ENCODE data around the gene UBE3D. TPM values are rescaled to one million over a fixed set of nuclear protein-coding genes. Genes with fewer than 3 reads are reported as not detected.
"Not testable (repeated sequence)": the region's sequence is repeated elsewhere in the genome, so short reads cannot be mapped to it uniquely, and the experiment has no call there.

UBE3D gene
- total RNA-seq, 1 donor from 2014 or later = 4.2 TPM

DNA sequence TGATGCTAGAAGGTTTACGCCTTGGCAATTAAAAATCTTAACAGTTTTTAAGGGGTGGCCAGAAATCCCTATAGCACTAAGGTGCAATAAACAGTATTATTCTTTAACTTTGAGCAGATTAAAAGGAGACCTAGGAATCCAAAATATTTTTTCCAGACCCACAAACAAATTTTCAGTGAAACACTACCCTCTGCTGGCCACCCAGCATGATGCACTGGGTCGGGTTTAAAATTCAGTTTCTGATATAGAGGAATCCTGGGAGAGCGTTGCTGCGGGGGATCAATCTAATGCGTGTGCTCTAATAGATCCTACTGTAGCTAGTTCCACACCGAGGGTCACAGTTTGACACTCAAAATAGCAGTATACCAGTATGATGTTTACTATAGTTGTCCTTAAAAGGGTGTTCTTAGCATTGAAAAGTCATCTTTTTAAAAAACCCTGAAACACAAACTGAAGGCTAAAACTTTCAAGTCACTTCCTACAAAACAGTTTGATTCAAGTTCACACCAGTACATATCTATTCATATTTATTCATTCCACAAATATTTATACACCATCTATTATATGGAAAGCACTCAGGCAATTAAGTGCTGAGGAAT, 10.2 kb downstream of the UBE3D start:
- DNase-seq (ENCODE audit: low spot score) = no peak

DNA sequence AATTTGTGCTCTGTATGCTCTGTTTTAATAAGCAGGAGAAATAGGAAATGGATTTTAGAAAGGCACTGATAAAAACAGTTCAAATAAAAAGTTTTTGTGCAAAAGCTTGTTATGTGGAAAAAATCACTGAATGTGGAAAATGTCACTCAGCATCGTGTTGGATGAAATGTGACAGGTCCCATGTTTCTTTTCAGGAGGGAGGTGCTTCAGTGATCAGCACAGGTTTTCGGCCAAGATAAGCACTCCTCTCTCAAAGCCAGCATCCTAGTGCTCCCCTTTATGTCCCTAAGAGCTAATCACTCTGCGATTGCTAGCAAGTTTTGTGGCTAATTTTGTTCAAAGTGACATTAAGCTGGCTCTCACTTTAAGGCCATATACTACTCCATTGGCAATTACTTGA, 12.0 kb downstream of the UBE3D start:
- no peak for DNase-seq (ENCODE audit: low spot score)

DNA sequence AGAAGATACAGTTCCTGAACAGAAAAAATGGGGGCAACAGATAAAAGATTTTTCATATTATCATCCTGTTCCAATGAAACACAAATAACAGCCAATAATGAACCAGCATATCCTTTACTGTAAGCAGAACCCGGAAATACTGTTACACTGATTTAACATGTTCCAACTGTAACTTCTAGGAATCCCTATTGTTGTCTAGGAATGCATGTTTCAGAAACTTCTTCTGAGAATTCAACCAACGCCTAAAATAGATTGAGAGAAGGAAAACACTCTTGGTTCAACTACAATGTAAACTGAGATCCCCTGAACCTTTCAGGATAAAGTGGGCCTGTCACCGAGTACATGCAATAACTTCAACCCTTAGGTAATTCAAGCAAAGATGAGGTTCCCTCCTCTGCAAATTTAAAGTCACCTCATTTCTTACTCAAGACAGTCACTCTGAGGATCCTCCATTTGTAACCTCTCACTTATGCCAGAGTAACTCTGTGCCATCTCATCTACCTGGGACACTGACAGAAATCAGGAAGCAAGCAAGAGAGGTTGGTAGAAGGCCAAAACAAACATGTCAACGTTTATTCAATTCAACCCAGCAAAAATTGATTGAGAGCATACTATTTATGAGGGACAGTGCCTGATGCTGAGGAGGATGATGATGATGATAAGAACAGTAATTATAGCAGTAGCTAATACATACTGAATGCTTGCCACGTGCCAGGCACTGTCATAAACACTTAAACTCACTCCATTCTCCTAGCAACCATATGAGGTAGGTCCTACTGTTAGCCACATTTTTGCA, 14.1 kb downstream of the UBE3D start:
- no peak for DNase-seq (ENCODE audit: low spot score)

DNA sequence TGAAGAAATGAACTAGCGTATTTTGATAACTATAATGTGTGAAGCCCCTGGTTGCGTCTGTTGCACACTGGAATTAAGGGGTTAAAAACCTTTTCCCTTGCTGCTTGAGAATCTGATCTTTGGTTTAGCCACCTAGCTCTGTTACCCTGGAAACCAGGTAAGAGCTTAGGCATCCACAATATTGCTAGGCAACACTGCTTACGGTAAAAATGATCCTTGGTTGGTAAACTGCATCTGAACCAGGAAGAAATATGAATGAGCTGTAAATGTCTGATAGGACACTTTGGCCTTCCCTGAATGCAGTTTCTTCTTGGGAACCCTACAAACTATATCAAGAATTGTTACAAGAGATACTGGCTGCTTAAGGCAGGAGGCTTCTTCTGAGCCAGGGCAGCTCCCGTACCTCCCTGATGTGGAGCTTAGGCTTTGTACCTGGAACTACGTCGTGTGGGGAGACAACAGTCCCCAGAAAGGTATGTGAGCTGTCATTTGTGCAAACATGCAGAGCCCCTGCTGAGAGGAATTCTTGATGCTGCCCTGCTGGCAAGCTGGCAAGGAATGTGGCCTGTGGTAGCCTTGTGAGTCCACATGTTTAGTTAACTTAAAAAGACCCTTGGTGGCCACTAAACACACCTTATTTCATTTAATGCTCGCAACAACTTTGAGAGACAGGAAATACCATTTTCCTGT, 18.4 kb downstream of the UBE3D start:
- DNase-seq (ENCODE audit: low spot score) = no peak

DNA sequence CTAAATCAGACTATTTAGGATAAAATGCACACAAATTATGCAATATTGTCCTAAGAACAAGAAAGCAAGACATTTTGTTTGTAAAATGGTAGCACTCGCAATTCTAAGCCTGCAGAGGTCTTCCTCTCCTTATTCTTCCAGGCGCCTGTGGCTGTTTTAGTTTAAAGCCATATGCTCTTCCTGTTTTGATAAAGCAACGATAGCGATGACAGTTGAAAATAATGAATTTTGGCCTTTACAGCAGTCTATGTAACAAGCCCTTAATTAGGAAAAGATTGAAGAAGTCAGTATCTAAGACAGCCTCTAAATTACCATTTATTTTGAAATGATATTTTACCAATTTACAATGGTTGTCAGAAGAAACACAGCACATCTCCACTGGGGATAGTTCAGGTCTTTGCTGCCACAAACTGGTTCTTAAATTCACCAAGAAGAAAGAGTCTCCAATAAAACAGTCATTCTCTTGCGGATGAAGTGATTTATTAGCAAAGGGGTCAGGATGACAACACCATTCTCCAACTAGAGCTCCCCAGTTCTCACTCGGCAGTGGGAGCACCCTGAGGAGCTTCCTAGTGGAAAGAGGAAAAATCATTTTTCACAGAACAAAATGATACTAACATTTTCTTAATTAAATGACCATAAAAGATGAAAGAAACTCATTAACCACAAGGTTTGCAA, 21.4 kb downstream of the UBE3D start:
- DNase-seq (ENCODE audit: low spot score) = no peak

DNA sequence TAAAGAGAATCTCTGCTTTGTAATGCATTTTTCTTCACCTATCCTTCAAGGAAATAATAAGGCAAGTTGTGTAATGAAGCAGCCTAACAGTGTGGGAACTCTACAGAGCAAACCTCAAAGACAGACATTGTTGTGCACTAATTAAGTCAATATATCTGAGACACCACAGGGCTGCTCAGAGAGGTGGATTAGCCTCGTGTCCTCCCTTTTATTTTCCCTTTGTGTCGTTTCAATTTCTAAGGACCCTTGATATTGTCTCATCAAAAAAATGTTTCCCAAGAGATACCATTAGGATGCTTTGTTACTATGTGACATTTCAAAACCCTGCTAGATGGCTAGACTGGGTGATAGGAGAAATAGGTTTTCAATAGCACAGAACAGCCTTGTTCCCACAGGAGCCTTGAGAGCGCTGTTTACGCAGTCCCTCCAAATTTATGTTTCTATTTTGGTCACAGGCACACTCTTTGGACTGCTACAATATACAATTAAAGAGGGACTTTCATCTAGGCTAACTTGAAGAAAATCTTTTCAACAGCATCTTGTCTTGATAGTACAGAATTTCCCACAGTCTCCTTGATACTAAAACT, 23.1 kb downstream of the UBE3D start:
- no peak for DNase-seq (ENCODE audit: low spot score)

DNA sequence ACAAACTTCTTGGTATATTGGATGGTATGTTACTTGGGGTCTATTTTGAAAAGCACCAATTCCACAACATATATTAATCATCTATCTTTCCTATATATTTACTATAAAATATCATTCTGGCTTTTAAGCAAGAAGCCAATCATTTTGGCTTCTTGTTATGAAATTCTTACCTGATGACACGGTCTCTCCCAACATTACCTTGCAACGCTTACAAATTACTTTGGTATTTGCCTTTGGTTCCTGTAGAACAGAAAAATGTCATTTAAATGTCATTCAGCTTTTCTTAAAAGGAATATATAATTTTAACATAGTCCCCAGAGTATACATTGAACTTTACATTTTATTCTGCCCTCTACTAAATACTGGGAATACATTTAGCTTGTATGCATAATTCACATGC, 27.4 kb downstream of the UBE3D start:
- no peak for DNase-seq (ENCODE audit: low spot score)

DNA sequence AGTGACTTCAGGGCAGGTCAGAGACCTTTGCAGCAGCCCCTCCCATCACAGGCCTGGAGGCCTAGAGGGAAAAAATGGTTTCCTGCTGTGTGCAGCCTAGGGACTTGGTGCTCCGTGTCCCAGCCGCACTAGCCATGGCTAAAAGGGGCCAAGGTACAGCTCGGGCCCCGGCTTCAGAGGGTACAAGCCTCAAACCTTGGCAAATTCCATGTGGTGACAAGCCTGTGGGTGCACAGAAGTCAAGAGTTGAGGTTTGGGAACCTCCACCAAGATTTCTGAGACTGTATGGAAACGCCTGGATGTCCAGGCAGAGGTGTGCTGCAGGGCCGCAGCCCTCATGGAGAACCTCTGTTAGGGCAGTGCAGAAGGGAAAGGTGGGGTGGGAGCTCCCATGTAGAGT, 34.0 kb downstream of the UBE3D start:
- DNase-seq (ENCODE audit: low spot score) = no peak

DNA sequence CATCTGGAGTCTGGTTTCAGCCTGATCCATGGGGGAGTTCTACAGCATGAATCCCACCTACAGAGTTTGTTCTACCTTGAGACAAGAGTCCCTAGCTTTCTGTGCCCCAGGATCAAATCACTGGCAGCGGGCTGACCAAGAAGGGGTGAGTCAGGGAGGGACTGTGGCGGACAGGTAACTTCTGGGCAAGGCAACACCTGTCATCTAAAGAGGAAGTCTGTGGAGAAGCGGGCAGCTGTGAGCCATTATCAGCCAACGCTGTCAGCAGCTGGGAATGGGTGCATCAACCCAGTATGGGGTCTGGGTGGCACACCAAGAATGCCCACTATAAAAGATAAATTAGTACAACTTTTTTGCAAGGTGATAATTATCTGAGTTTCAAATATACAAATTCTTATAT, 45.9 kb downstream of the UBE3D start:
- DNase-seq (ENCODE audit: low spot score) = no peak

DNA sequence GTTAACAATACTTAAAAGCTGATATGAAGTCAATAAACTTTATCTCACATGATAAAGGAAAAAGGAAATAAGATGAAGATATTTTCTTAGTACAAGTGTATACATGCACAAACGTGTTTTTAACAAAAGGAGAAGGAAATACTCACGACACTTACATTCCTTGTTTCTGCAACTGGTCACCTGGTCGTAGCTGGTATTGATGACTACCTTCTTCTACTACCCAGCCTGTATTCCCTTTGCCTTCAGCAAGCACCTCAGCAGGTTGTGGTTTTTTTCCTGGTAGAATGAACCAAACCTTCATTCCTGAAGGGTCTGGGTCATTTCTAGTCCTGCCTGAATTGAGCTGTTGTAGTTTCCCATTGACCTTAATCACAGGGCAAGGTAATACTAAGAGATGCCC, 54.5 kb downstream of the UBE3D start:
- not testable (repeated sequence) for DNase-seq (ENCODE audit: low spot score)

DNA sequence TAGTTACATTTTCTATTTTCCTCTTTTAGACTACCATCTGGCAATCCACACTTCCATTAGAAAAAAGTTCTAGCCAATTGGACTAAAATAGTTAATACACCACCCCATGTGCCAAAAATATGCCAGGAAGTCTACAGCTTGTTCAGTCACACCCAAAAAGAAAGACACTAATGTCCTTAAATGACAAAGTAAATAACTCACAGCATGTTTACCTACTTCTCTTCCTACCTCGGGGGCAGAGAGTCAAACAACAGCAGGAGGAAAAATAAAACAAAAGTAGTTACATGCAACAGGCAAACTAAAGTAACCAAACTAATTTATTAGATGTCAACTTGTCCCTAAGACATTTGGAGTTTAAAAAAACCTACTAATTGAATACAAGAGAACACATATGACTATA, 57.0 kb downstream of the UBE3D start:
- DNase-seq (ENCODE audit: low spot score) = no peak

DNA sequence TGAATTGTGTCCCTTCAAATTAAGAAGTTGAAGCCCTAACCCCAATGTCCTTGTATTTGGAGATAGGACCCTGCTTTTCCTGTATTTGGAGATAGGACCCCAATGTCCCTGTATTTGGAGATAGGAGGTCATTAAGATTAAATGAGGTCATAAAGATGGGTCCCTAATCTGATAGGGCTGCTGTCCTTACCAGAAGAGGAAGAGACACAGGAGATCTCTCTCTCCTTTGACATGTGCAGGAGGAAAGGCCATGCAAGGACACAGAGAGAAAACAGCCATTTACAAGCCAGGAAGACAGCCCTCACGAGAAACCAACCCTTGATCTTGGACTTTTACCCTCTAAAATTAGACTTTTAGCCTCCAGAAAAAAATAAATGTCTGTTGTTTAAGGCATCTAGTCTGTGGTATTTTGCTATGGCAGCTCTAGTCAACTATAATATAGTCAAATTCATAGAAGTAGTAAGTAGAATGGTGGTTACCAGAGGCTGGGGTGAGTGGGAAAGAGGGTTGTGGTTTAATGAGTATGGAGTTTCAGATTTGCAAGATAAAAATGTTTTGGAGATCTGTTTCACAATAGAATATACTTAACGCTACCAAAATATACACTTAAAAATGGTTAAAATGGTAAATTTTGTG, 59.3 kb downstream of the UBE3D start:
- no peak for DNase-seq (ENCODE audit: low spot score)

DNA sequence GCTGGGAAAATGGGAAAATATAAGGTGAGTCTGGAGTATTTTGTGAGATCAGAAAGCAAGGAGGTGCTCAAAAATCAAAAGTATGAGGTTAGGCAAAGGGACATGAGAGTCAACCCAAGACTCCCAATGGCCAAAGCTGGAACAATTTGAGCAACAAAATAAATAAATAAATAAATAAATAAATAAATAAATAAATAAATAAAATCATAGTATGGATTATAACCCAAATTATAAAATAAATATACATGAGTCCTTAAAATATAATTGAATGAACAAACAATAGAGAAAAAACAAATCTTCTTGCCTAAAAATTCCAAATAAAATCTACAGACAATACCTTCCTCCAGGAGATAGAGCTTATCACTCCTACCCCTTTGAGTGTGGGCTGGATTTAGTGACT, 69.5 kb downstream of the UBE3D start:
- DNase-seq (ENCODE audit: low spot score) = no peak

DNA sequence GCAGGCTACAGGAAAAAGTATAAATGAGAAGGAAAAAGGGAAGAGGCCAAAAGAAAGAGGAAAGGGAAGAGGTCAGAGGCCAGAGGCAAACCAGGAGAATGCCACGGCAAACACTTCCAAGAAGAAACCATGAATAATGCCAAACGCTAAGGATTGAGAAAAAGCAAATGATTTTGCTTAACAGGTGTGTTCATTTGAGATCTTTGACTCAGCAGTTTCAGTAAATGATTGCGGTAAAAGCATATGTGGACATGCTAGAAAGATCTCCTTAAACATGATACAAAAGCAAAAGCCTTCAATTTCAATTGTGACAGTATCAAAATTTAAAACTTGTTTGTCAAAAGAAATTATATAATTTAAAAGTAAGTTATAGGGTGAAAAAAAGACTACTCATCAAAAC, 70.6 kb downstream of the UBE3D start:
- DNase-seq (ENCODE audit: low spot score) = no peak

DNA sequence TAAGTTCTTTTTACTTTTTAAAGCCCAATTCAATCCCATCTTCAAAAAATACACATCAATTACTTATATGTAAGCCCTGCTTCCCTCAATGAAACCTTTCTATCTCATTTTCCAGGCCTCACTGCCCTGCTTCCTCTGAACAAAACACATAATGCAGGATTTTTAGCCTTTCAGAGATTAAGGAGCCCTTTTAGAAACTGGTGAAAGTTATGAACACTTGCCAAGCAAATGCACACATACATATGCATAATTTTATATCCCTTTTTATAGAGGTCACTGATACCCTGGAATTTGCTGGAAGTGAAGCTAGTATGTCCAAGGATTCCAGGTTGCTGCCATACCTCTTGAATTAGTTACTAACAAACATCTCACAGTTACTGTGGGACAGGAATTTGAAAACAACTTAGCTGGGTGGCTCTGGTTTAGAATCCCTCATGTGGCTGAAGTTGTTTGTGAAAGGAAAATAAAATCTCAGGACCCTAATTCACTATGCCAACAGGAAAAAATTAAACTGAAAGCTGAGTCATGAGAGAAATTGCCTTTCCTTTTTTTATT, 75.8 kb downstream of the UBE3D start:
- no peak for DNase-seq (ENCODE audit: low spot score)

DNA sequence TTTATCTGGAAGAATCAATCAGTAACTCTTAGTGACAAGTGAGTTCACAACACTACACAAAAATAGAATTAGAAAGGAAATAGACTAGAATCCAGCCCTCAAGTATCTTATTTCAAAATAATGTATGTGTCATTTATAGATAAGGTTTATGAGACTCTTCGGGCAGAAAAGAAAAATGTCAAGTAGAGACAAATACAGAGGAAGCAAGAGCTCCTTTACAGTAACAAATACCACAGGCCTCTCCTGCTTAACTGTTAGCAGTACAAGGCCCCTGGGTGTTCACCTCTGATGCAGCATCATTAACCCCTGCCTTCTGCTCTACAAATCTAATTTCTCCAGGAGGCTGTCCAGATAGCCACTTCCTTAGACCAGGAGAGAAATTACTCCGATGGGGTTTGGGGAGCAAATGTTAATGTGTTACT, 76.7 kb downstream of the UBE3D start:
- no peak for DNase-seq (ENCODE audit: low spot score)

DNA sequence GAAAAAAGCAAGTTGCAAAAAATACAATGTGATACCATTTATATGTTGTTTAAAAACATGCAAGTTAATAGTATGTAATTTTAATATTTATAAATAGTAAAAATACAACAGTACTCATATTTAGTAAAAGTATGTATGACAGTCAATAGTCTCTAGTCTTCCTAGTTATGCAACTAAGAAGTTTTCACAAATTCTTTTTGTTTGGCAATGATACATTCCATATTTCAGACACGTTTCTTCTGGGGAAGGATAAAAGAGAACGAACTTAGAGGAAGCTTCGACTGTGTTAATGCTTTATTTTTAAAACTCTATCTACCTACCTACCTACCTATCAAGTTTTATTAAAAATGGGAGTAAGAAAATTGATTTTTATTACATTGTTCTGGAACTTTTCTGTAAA, 77.7 kb downstream of the UBE3D start:
- no peak for DNase-seq (ENCODE audit: low spot score)

DNA sequence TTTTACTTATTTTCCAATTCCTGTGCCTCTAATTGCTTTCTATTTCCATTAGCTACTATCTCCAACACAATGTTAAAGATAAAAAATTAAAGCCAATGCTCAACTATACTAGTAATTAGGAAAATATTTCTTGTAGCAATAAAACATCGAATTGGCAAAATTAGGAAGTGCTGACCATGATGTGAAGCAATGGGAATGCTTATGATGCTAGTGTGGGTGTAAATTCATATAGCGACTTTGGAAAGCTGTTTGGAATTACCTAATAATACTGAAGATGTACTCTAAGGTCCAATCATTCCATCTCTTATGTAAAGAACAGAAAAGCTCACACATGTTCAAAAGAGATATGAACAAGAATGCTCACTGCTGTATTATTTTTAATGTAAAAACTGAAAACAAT, 78.2 kb downstream of the UBE3D start:
- DNase-seq (ENCODE audit: low spot score) = no peak

DNA sequence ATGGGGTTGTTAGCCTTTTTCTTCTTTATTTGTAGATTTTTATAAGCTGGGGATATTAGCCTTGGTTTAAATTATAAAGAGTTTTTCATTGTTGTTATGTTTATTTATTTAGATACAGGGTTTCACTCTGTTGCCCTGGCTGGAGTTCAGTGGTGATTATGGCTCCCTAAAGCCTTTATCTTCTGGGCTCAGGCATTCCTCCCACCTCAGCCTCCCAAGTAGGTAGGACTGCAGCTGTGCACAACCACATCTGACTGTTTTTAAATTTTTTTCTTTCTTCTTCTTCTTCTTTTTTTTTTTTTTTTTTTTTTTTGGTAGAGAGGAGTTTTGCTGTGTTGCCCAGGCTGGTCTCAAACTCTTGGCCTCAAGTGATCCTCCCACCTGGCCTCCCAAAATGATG, 80.9 kb downstream of the UBE3D start:
- DNase-seq (ENCODE audit: low spot score) = no peak

DNA sequence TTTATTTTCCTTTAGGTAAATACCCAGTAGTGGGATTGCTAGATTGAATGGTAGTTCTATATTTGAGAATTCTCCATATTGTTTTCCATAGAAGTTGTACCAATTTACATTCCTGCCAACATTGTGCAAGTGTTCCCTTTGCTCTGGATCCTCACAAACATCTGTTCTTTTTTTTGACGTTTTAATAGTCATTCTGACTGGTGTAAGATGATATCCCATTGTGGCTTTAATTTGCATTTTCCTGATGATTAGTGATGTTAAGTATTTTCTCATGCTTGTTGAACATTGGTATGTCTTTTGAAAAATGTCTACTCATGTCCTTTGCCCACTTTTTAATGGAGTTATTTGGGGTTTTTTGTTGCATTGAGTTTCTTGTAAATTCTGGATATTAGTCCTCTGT, 85.6 kb downstream of the UBE3D start:
- no peak for DNase-seq (ENCODE audit: low spot score)

DNA sequence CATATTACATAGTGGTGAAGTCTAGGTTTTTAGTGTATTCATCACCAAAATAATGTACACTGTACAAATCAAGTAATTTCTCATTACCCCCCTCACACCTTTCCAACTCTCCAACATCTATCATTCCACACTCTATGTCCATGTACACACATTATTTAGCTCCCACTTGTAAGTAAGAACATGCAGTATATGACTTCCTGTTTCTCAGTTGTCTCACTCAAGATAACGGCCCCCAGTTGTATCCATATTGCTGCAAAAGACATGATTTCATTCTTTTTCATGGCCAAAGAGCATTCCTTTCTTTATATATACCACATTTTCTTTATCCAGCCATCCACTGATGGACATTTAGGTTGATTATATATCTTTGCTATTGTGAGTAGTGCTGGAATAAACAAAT, 86.0 kb downstream of the UBE3D start:
- no peak for DNase-seq (ENCODE audit: low spot score)
